Esophagus muscularis mucosa (tissue), 4 donors: ENCODE measurements around the gene PLA2G6. TPM values are rescaled to one million over a fixed set of nuclear protein-coding genes. Genes with fewer than 3 reads are reported as not detected.

Source experiments
- DNase-seq: peaks from one replicate; pipeline ENCODE4 v3.0.0-alpha.2; 2017; ENCODE audit errors: extremely low spot score
- H3K27ac ChIP-seq, 4 donors: fragments of 200-600 bp; sonication (generic); replicated peaks in 1 of 4; 1 replicate in 3 of 4; 2 replicates in 1 of 4; pipeline ENCODE4 v1.5.1; 2016 to 2019; ENCODE audit warnings: mild to moderate bottlenecking in 1 of 4
- H3K27me3 ChIP-seq, 4 donors: fragments of 200-600 bp; sonication (generic); one replicate each; pipeline versions ENCODE4 v1.5.1 to v1.6.0; 2016 to 2019
- H3K36me3 ChIP-seq, 4 donors: fragments of 200-600 bp; sonication (generic); one replicate each; pipeline ENCODE4 v1.5.1; 2016 to 2019
- H3K4me1 ChIP-seq, 4 donors: fragments of 200-600 bp; sonication (generic); one replicate each; pipeline ENCODE4 v1.5.1; 2016 to 2019
- H3K4me3 ChIP-seq, 4 donors: fragments of 200-600 bp; sonication (generic); 1 replicate in 2 of 4; 2 replicates in 2 of 4; pipeline ENCODE4 v1.5.1; 2016 to 2019; ENCODE audit warnings: mild to moderate bottlenecking in 4 of 4, moderate library complexity in 1 of 4
- H3K9me3 ChIP-seq, 4 donors: fragments of 200-600 bp; sonication (generic); 1 replicate in 3 of 4; 2 replicates in 1 of 4; pipeline ENCODE4 v1.5.1; 2016 to 2019
- EP300 ChIP-seq: sonication (generic); formaldehyde crosslinking; IDR thresholded peaks from one replicate; pipeline ENCODE4 v1.6.1; 2017; ENCODE audit warnings: antibody characterized with exemption
- POLR2A ChIP-seq: fragments of 450-650 bp; IDR thresholded peaks from one replicate; pipeline ENCODE4 v1.6.1; 2017; ENCODE audit warnings: antibody characterized with exemption, moderate library complexity, mild to moderate bottlenecking, low read depth
- POLR2AphosphoS5 ChIP-seq, 2 donors: sonication (generic); formaldehyde crosslinking; IDR thresholded peaks; one replicate each; pipeline ENCODE4 v1.6.1; 2017; ENCODE audit warnings: antibody characterized with exemption in 2 of 2
- WGBS: methylation state at CpG from one replicate; pipeline ENCODE4 v1.1.5; 2018; 5-methylcytosine and 5-hydroxymethylcytosine counted together
- intact Hi-C: fragments of 100-400 bp; cut with DNase I; formaldehyde crosslinking; loops from one replicate; pipeline ENCODE4 v1.15.1; 2023
- total RNA-seq, 4 donors: library from RNA; depleted of rRNA; stranded (reverse); fragments of >200 nt; gene quantifications; one replicate each; pipeline versions ENCODE4 v1.1.0 to v1.2.1, GENCODE V29; 2016
- TF ChIP-seq, protein P1 (sequence below), 3 experiments: fragments of 200-600 bp in 2 of 3; fragments of 450-650 bp in 1 of 3; sonication (generic) in 2 of 3; IDR thresholded peaks; one replicate each; pipeline ENCODE4 v1.5.1; 2017 to 2019; ENCODE audit warnings: antibody characterized with exemption in 3 of 3, mild to moderate bottlenecking in 2 of 3, moderate library complexity in 1 of 3

The PLA2G6 gene
- total RNA-seq, 4 donors from 2014 or later = 13.9 to 18.3 (median 15.6) TPM

GRCh38 chr22:38138961-38139360 lies 42.7 kb downstream of the PLA2G6 start:
- H3K27me3 ChIP-seq = no peaks in the 10 kb centered on the region
- no peak overlapping the region for H3K27ac ChIP-seq
- intact Hi-C loops = no loop called here
- no peak overlapping the region for H3K4me3 ChIP-seq
- WGBS = 89% methylated on average over 5 of the region's 5 CpGs
- peaks cover 0 to 82% (median 39%) of the 10 kb centered on the region in 4 donors for H3K36me3 ChIP-seq
- no peaks in the 10 kb centered on the region for H3K9me3 ChIP-seq
- no peaks in the 10 kb centered on the region for H3K4me1 ChIP-seq
- TF ChIP-seq POLR2A = no peak
- TF ChIP-seq POLR2AphosphoS5 (IDR thresholded peaks at IDR 0.05) = no peak
- TF ChIP-seq, protein P1, sequence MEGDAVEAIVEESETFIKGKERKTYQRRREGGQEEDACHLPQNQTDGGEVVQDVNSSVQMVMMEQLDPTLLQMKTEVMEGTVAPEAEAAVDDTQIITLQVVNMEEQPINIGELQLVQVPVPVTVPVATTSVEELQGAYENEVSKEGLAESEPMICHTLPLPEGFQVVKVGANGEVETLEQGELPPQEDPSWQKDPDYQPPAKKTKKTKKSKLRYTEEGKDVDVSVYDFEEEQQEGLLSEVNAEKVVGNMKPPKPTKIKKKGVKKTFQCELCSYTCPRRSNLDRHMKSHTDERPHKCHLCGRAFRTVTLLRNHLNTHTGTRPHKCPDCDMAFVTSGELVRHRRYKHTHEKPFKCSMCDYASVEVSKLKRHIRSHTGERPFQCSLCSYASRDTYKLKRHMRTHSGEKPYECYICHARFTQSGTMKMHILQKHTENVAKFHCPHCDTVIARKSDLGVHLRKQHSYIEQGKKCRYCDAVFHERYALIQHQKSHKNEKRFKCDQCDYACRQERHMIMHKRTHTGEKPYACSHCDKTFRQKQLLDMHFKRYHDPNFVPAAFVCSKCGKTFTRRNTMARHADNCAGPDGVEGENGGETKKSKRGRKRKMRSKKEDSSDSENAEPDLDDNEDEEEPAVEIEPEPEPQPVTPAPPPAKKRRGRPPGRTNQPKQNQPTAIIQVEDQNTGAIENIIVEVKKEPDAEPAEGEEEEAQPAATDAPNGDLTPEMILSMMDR (IDR thresholded peaks at IDR 0.05) = no peak
- TF ChIP-seq EP300 = no peak
- no peak for DNase-seq

DNA sequence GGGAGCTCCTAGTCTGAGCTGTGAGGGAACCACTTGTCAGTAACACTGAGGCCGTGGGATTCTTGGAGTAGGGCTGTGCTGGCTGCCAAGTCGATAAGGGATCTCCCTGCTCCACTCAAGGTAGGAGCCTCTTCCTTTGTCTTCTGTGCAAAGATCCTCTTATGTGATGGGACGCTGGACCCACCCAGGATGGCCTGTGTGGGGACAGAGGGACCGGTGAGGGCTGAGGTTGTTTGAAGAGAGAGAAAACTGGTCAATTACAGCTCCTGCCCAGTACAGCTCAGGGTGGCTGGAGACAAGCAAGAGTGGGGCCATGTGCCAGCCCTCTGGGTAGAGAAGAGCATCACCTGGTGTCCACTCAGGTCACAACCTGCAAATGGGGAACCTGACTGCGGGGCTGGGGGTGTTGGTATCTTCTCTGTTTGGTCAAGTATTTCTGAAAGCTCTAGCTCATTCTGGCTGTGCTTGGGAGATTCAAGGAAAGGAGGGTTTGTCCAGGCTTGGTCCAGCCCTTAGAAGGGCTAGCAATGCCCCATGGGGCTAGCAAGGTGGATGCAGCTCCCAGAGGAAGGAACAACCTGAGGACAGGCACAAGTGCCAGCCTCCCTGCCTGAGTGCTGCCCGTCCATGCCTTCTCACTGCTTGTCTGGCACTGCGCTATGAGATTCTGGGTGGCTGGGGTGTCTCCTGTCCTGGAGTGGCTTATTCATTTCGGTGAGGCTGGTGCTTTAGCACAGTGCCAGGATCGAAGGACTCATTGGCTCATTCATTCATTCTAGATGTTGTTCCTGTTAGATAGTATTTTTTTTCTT lies 43.5 kb downstream of the PLA2G6 start:
- no peak overlapping the region for H3K27ac ChIP-seq
- no peak overlapping the region for H3K4me3 ChIP-seq
- intact Hi-C loops = no loop called here
- peaks cover 0 to 82% (median 46%) of the 10 kb centered on the region in 4 donors for H3K36me3 ChIP-seq
- no peaks in the 10 kb centered on the region for H3K4me1 ChIP-seq
- TF ChIP-seq, protein P1 (IDR thresholded peaks at IDR 0.05) = no peak
- no peak for TF ChIP-seq EP300
- no peak for TF ChIP-seq POLR2AphosphoS5 (IDR thresholded peaks at IDR 0.05)
- TF ChIP-seq POLR2A = no peak
- no peaks in the 10 kb centered on the region for H3K27me3 ChIP-seq
- 91% methylated on average over 8 of the region's 9 CpGs for WGBS
- DNase-seq = no peak
- no peaks in the 10 kb centered on the region for H3K9me3 ChIP-seq

DNA sequence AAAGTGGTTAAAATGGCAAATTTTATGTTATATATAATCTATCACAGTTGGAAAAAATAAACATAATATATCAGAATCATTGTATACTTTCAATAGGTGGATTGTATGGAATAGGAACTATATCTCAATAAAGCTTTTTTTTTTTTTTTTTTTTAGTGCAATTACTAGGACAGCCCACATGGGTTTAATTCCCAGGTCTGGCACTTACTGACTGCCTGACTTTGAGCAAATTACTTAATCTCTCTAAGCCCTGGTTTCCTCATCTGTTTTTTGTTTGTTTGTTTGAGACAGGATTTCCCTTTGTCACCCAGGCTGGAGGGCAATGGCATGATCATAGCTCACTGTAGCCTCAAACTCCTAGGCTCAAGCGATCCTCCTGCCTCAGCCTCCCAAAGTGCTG lies 45.0 kb downstream of the PLA2G6 start:
- 100% methylated on average over 1 of the region's 1 CpG for WGBS
- no peak overlapping the region for H3K27ac ChIP-seq
- H3K9me3 ChIP-seq = no peaks in the 10 kb centered on the region
- no peak for DNase-seq
- no peak for TF ChIP-seq POLR2A
- no peak for TF ChIP-seq EP300
- no peak for TF ChIP-seq POLR2AphosphoS5 (IDR thresholded peaks at IDR 0.05)
- TF ChIP-seq, protein P1 (IDR thresholded peaks at IDR 0.05) = no peak
- intact Hi-C loops = no loop called here
- no peaks in the 10 kb centered on the region for H3K27me3 ChIP-seq
- no peak overlapping the region for H3K4me3 ChIP-seq
- peaks cover 0 to 1% (median under 1%) of the 10 kb centered on the region in 4 donors for H3K4me1 ChIP-seq
- peaks cover 0 to 88% (median 55%) of the 10 kb centered on the region in 4 donors for H3K36me3 ChIP-seq

- DNase-seq = no peak
Measured at GRCh38 chr22:38135133-38135706, 46.4 kb downstream of the PLA2G6 start.

More at GRCh38 chr22:38135133-38135706, 46.4 kb downstream of the PLA2G6 start:
- WGBS = 79% methylated on average over 4 of the region's 4 CpGs
- H3K4me3 ChIP-seq = no peak overlapping the region
- H3K9me3 ChIP-seq = no peaks in the 10 kb centered on the region
- H3K4me1 ChIP-seq = peaks cover 0 to 5% (median 2%) of the 10 kb centered on the region in 4 donors
- TF ChIP-seq POLR2AphosphoS5 (IDR thresholded peaks at IDR 0.05) (no peak), EP300 (no peak), POLR2A (no peak)
- TF ChIP-seq, protein P1 (IDR thresholded peaks at IDR 0.05) = no peak
- H3K27ac ChIP-seq = no peak overlapping the region
- no peaks in the 10 kb centered on the region for H3K27me3 ChIP-seq
- intact Hi-C loops = no loop called here
- peaks cover 0 to 84% (median 52%) of the 10 kb centered on the region in 4 donors for H3K36me3 ChIP-seq
